SU-DHL-6 (cell line): ENCODE data around the gene YPEL3.

Source experiments
- H2AFZ ChIP-seq: fragments of 200-600 bp; sonication (generic); 2 replicates; pipeline ENCODE4 v1.6.1; 2014; ENCODE audit warnings: low read depth, mild to moderate bottlenecking, moderate library complexity, mixed read lengths, antibody characterized with exemption, low read length; ENCODE audit not compliant: severe bottlenecking
- H3F3A ChIP-seq: fragments of 200-600 bp; shearing (Covaris generic); 2 replicates; pipeline ENCODE4 v1.6.0; 2016; ENCODE audit warnings: antibody characterized with exemption, mild to moderate bottlenecking; ENCODE audit not compliant: insufficient read depth
- H3K27ac ChIP-seq: fragments of 200-600 bp; sonication (generic); 2 replicates; pipeline ENCODE4 v1.5.1; 2016; ENCODE audit warnings: low read depth, mild to moderate bottlenecking, low read length, moderate library complexity, mixed read lengths
- H3K27me3 ChIP-seq: fragments of 200-600 bp; sonication (generic), shearing (Covaris generic); 2 replicates; pipeline ENCODE4 v1.6.0; 2014; ENCODE audit warnings: mild to moderate bottlenecking, low read length
- H3K36me3 ChIP-seq: fragments of 200-600 bp; sonication (generic); 2 replicates; pipeline ENCODE4 v1.6.1; 2014; ENCODE audit warnings: mild to moderate bottlenecking, low read length, mixed read lengths
- H3K4me2 ChIP-seq: fragments of 300-600, 200-600 bp; shearing (Covaris generic), sonication (generic); 2 replicates; pipeline ENCODE4 v1.6.0; 2014; ENCODE audit warnings: low read length, low read depth, mild to moderate bottlenecking; ENCODE audit not compliant: poor library complexity, severe bottlenecking
- H3K4me3 ChIP-seq: fragments of 200-600 bp; sonication (generic); 2 replicates; pipeline ENCODE4 v1.5.1; 2014; ENCODE audit warnings: antibody characterized with exemption, low read length, mild to moderate bottlenecking, mixed read lengths; ENCODE audit not compliant: insufficient read depth, poor library complexity, severe bottlenecking
- H3K79me2 ChIP-seq: fragments of 200-600 bp; sonication (generic); 2 replicates; pipeline ENCODE4 v1.6.1; 2014; ENCODE audit warnings: mild to moderate bottlenecking, low read length, moderate library complexity; ENCODE audit not compliant: insufficient read depth
- H3K9ac ChIP-seq: fragments of 200-600 bp; sonication (generic); 2 replicates; pipeline ENCODE4 v1.7.0; 2014; ENCODE audit warnings: mild to moderate bottlenecking, low read length
- H3K9me2 ChIP-seq: fragments of 200-600 bp; sonication (generic); replicated peaks from 2 replicates; pipeline ENCODE4 v1.6.1; 2014; ENCODE audit warnings: low read length; ENCODE audit not compliant: insufficient read depth
- H3K9me3 ChIP-seq: fragments of 200-600 bp; sonication (generic); 2 replicates; pipeline ENCODE4 v1.6.1; 2014; ENCODE audit warnings: low read length, mixed read lengths; ENCODE audit not compliant: insufficient read depth
- H4K20me1 ChIP-seq: fragments of 200-600 bp; sonication (generic); 2 replicates; pipeline ENCODE4 v1.6.1; 2014; ENCODE audit warnings: low read depth, mild to moderate bottlenecking, antibody characterized with exemption, low read length, moderate library complexity, mixed read lengths
- CTCF ChIP-seq: fragments of 200-600 bp; sonication (generic); IDR thresholded peaks from one replicate; pipeline ENCODE4 v1.5.1; 2017; ENCODE audit warnings: antibody characterized with exemption, mild to moderate bottlenecking, low read length, moderate library complexity; ENCODE audit not compliant: insufficient read depth, poor library complexity, severe bottlenecking
- EZH2phosphoT487 ChIP-seq: fragments of 200-600 bp; sonication (generic), shearing (Covaris generic); conservative IDR thresholded peaks from 2 replicates; pipeline ENCODE4 v1.6.1; 2018; ENCODE audit warnings: mild to moderate bottlenecking, antibody characterized with exemption, low read length, moderate library complexity, mixed read lengths

The YPEL3 gene

DNA sequence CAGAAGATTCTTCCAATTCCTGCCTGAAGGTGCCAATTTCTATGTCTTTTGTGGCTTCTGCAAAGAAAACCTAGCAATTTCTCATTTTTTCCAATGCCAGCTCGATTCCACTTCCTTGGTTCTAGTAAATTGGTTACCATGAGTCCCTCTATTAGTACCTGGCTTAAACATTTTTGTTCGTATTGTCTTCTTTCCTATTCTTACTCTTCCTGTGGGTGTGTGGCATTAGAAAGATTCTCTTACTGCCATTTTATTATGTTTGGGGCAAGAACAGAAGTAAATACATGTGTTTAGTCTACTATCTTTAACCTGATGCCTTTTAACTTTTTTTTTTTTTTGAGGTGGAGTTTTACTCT lies 47.3 kb upstream of the YPEL3 start:
- Histone ChIP-seq H3K27me3 (no peaks in the 10 kb centered on the region), H3K36me3 (no peaks in the 10 kb centered on the region), H3F3A (no peaks in the 10 kb centered on the region), H3K27ac (no peak overlapping the region), H3K9me3 (no peaks in the 10 kb centered on the region), H3K9ac (no peak overlapping the region), H3K4me3 (no peak overlapping the region), H3K4me2 (no peak overlapping the region), H3K9me2 (no peaks in the 10 kb centered on the region), H4K20me1 (no peaks in the 10 kb centered on the region), H3K79me2 (no peaks in the 10 kb centered on the region), H2AFZ (no peak overlapping the region)
- TF ChIP-seq CTCF (no peak), EZH2phosphoT487 (no peak)

- Histone ChIP-seq H2AFZ (no peak overlapping the region), H3K9ac (no peak overlapping the region), H3K27ac (no peak overlapping the region), H3K36me3 (no peaks in the 10 kb centered on the region), H3F3A (no peaks in the 10 kb centered on the region), H3K4me2 (no peak overlapping the region), H3K27me3 (no peaks in the 10 kb centered on the region), H4K20me1 (no peaks in the 10 kb centered on the region), H3K4me3 (no peak overlapping the region), H3K9me2 (no peaks in the 10 kb centered on the region), H3K79me2 (no peaks in the 10 kb centered on the region), H3K9me3 (no peaks in the 10 kb centered on the region)
- no peak for TF ChIP-seq CTCF
- no peak for TF ChIP-seq EZH2phosphoT487
Observed at GRCh38 chr16:30142672-30143346, 46.8 kb upstream of the YPEL3 start.

GRCh38 chr16:30141750-30142149 lies 45.7 kb upstream of the YPEL3 start:
- Histone ChIP-seq H3F3A (no peaks in the 10 kb centered on the region), H3K79me2 (no peaks in the 10 kb centered on the region), H3K4me2 (no peak overlapping the region), H2AFZ (no peak overlapping the region), H3K9me3 (no peaks in the 10 kb centered on the region), H3K27ac (no peak overlapping the region), H3K9ac (no peak overlapping the region), H3K27me3 (no peaks in the 10 kb centered on the region), H3K9me2 (no peaks in the 10 kb centered on the region), H3K4me3 (no peak overlapping the region), H4K20me1 (no peaks in the 10 kb centered on the region), H3K36me3 (no peaks in the 10 kb centered on the region)
- TF ChIP-seq CTCF = no peak
- no peak for TF ChIP-seq EZH2phosphoT487
